ENCODE data around the gene GPR78. TPM values are rescaled to one million over a fixed set of nuclear protein-coding genes. Genes with fewer than 3 reads are reported as not detected.
A peak's percentile ranks its signal among the peaks of the same experiment; 100 is the strongest.

The GPR78 gene
- polyA plus RNA-seq, 1 of the 3 experiments (the other 2 are of a cell fraction) = not detected

DNA sequence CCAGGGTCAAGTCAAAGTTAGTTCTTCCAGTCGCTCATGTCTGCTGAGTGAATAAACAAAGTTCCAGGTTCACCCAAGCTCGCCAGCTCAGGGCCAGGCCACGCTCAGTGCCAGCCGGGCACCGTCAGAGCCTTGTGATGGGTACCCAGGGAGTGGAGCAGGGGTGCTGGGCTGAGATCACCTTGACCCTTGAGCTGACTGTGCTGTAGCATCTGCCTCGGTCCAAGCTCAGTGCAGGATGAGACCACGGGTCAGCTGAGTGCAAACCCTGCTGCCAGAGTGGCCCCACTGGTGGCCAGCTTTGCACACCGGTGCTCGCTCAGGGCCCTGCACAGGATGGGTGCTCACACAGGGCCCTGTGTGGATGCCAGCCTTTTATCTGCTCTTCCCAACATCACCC lies 16.7 kb downstream of the GPR78 start (continued):
- TF ChIP-seq, protein P1, sequence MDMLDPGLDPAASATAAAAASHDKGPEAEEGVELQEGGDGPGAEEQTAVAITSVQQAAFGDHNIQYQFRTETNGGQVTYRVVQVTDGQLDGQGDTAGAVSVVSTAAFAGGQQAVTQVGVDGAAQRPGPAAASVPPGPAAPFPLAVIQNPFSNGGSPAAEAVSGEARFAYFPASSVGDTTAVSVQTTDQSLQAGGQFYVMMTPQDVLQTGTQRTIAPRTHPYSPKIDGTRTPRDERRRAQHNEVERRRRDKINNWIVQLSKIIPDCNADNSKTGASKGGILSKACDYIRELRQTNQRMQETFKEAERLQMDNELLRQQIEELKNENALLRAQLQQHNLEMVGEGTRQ (IDR thresholded peaks at IDR 0.05; ENCODE audit: borderline replicate concordance, low read depth, low read length) = no peak
- no peak for TF ChIP-seq RFX5 (IDR thresholded peaks at IDR 0.05; ENCODE audit: low read length)

DNA sequence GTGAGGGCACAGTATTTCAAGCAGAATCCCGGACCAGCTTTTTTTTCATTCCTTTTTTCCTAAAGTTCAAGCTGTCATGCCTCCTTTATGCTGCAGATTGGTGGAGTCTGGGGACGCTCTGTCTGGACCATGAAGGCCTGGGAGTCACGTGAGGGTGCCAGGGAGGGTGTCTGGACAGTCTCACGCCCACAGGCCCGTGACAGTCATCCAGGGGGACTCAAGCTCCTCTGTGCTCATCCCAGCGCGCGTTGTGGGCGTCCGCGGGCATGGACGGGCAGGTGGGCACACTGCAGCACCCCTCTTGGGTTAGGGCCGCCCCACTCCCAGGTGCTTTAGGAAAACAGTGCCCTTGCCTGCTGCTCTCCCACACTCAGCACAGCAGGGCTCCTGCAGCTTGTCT lies 17.1 kb downstream of the GPR78 start:
- H3K36me3 ChIP-seq (replicated peaks in 1 of 2; ENCODE audit: control insufficient read depth in 1 of 2, insufficient read depth in 2 of 2, low read length in 1 of 2) = no peaks in the 10 kb centered on the region
- no peaks in the 10 kb centered on the region for H4K20me1 ChIP-seq (ENCODE audit: insufficient read depth)
- H3K9ac ChIP-seq = no peak overlapping the region
- peak; percentile 92 for DNase-seq
- no peaks in the 10 kb centered on the region for H3K27me3 ChIP-seq (ENCODE audit: insufficient read depth)
- WGBS (ENCODE audit: low lambda C conversion rate) = 0% methylated on average over 2 of the region's 13 CpGs
- peaks cover 0 to 30% of the 10 kb centered on the region in 2 experiments; a peak in 1 of 4 replicates for H3K4me1 ChIP-seq (ENCODE audit: control insufficient read depth in 1 of 2, insufficient read depth in 2 of 2, low read depth in 1 of 2, low read length in 1 of 2)
- no peak overlapping the region for H2AFZ ChIP-seq (ENCODE audit: low read depth)
- no peaks in the 10 kb centered on the region for H3K9me3 ChIP-seq
- H3K79me2 ChIP-seq (ENCODE audit: insufficient read depth) = no peaks in the 10 kb centered on the region
- H3K9me2 ChIP-seq = no peaks in the 10 kb centered on the region
- TF ChIP-seq, protein P2, sequence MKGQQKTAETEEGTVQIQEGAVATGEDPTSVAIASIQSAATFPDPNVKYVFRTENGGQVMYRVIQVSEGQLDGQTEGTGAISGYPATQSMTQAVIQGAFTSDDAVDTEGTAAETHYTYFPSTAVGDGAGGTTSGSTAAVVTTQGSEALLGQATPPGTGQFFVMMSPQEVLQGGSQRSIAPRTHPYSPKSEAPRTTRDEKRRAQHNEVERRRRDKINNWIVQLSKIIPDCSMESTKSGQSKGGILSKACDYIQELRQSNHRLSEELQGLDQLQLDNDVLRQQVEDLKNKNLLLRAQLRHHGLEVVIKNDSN (IDR thresholded peaks at IDR 0.05; ENCODE audit: borderline replicate concordance, low read depth) = peak; percentile 70; the same call in 1 of the 2 replicates
- peak; percentile 35; the same call in 1 of the 2 replicates for TF ChIP-seq MXI1 (IDR thresholded peaks at IDR 0.05; ENCODE audit: low read depth, low read length)
- TF ChIP-seq EZH2phosphoT487 (IDR thresholded peaks at IDR 0.05; ENCODE audit: borderline replicate concordance, low read depth) = no peak
- TF ChIP-seq GATA2 (CRISPR knock-in tag; IDR thresholded peaks at IDR 0.05) = no peak
- TF ChIP-seq EP300 (IDR thresholded peaks at IDR 0.05; ENCODE audit: borderline replicate concordance in 1 of 2, low read depth in 1 of 2, low read length in 1 of 2) = peak in 1 of 2 experiments; percentile 73; a peak in 2 of 4 replicates
- TF ChIP-seq CHD2 (IDR thresholded peaks at IDR 0.05; ENCODE audit: low read length, partially characterized antibody) = peak; percentile 19
- TF ChIP-seq RCOR1 (IDR thresholded peaks at IDR 0.05; ENCODE audit: low read length) = no peak
- TF ChIP-seq, protein P3, sequence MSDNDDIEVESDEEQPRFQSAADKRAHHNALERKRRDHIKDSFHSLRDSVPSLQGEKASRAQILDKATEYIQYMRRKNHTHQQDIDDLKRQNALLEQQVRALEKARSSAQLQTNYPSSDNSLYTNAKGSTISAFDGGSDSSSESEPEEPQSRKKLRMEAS (IDR thresholded peaks at IDR 0.05; ENCODE audit: low read depth) = no peak
- TF ChIP-seq, protein P1 (IDR thresholded peaks at IDR 0.05; ENCODE audit: borderline replicate concordance, low read depth, low read length) = peak; percentile 50; the same call in 1 of the 2 replicates
- no peak for TF ChIP-seq SMC3 (IDR thresholded peaks at IDR 0.05; ENCODE audit: low read depth, low read length)
- ChIA-PET POLR2A (interaction anchor here (0.6 to 1.3 kb wide), 2 partner anchors 10 to 169 kb away, joined by 3 read pairs; no protein-coding TSS in a partner anchor), CTCF (interaction anchor here (0.6 to 3.8 kb wide), 10 partner anchors 10 to 421 kb away, joined by 3 to 67 read pairs (median 4); no protein-coding TSS in a partner anchor)
- H3K27ac ChIP-seq (ENCODE audit: low read depth in 2 of 2, low read length in 1 of 2) = peak overlapping the region in 1 of 2 experiments; percentile 73; a peak in 2 of 4 replicates
- H3F3A ChIP-seq (replicated peaks; ENCODE audit: insufficient read depth) = no peaks in the 10 kb centered on the region
- H3K4me2 ChIP-seq = no peak overlapping the region
- no peak overlapping the region for H3K4me3 ChIP-seq (ENCODE audit: low read depth in 2 of 2, low read length in 1 of 2)

Measured in SK-N-SH (cell line).